ENCODE data around the gene ARL6IP1.
"Not testable (repeated sequence)": the region's sequence is repeated elsewhere in the genome, so short reads cannot be mapped to it uniquely, and the experiment has no call there.

The ARL6IP1 gene

GRCh38 chr16:18757960-18758660 lies 43.2 kb downstream of the ARL6IP1 start:
- not testable (repeated sequence) for DNase-seq

- not testable (repeated sequence) for DNase-seq
These were observed 44.7 kb downstream of the ARL6IP1 start for GRCh38 chr16:18756639-18757038.

GRCh38 chr16:18742870-18743269 lies 58.5 kb downstream of the ARL6IP1 start:
- not testable (repeated sequence) for DNase-seq
